H9 (cell line): ENCODE measurements around the gene HOXA9. TPM values are rescaled to one million over a fixed set of nuclear protein-coding genes. Genes with fewer than 3 reads are reported as not detected.

ENCODE experiments used
- DNase-seq: peaks from one replicate; pipeline ENCODE4 v3.0.0-alpha.2; 2017
- H2AFZ ChIP-seq: one replicate; pipeline ENCODE4 v1.6.1; 2013; ENCODE audit warnings: mild to moderate bottlenecking, low read length, control low read depth, moderate library complexity
- H2AK5ac ChIP-seq: 2 replicates; pipeline ENCODE4 v1.6.1; 2013; ENCODE audit warnings: low read length, control low read depth, mixed read lengths; ENCODE audit not compliant: insufficient read length
- H2BK120ac ChIP-seq: one replicate; pipeline ENCODE4 v1.6.1; 2013; ENCODE audit warnings: low read depth, mild to moderate bottlenecking, low read length, control low read depth, inconsistent platforms; ENCODE audit not compliant: poor library complexity, severe bottlenecking
- H2BK12ac ChIP-seq: 2 replicates; pipeline ENCODE4 v1.6.1; 2013; ENCODE audit warnings: low read length, control low read depth, mixed read lengths, low read depth; ENCODE audit not compliant: insufficient read length
- H2BK15ac ChIP-seq: 2 replicates; pipeline ENCODE4 v1.6.1; 2013; ENCODE audit warnings: low read depth, low read length, control low read depth
- H2BK20ac ChIP-seq: one replicate; pipeline ENCODE4 v1.6.1; 2013; ENCODE audit warnings: low read depth, mild to moderate bottlenecking, low read length, control low read depth, inconsistent platforms; ENCODE audit not compliant: poor library complexity, severe bottlenecking
- H2BK5ac ChIP-seq: 2 replicates; pipeline ENCODE4 v1.6.1; 2013; ENCODE audit warnings: low read length, control low read depth, mixed read lengths; ENCODE audit not compliant: insufficient read length
- H3K14ac ChIP-seq: 2 replicates; pipeline ENCODE4 v1.6.1; 2013; ENCODE audit warnings: low read length, control low read depth; ENCODE audit not compliant: insufficient read depth
- H3K18ac ChIP-seq: 2 replicates; pipeline ENCODE4 v1.6.1; 2013; ENCODE audit warnings: low read depth, mild to moderate bottlenecking, mixed read lengths, low read length, control low read depth; ENCODE audit not compliant: insufficient read length
- H3K23ac ChIP-seq: 2 replicates; pipeline ENCODE4 v1.6.1; 2013; ENCODE audit warnings: low read length, control low read depth, mixed read lengths, low read depth; ENCODE audit not compliant: insufficient read length
- H3K23me2 ChIP-seq: 2 replicates; pipeline ENCODE4 v1.6.1; 2013; ENCODE audit warnings: low read depth, mild to moderate bottlenecking, mixed read lengths, low read length, control low read depth; ENCODE audit not compliant: insufficient read length, poor library complexity, severe bottlenecking
- H3K27ac ChIP-seq: 2 replicates; pipeline ENCODE4 v1.5.1; 2013; ENCODE audit warnings: low read length, control low read depth, mixed read lengths, low read depth; ENCODE audit not compliant: insufficient read length
- H3K27me3 ChIP-seq: 2 replicates; pipeline ENCODE4 v1.6.1; 2013; ENCODE audit warnings: low read length, control low read depth, inconsistent platforms; ENCODE audit not compliant: insufficient read depth
- H3K4ac ChIP-seq: 2 replicates; pipeline ENCODE4 v1.6.1; 2013; ENCODE audit warnings: low read depth, mild to moderate bottlenecking, control low read depth, inconsistent platforms, low read length, moderate library complexity
- H3K4me1 ChIP-seq: 2 replicates; pipeline ENCODE4 v1.6.1; 2013; ENCODE audit warnings: low read length, control low read depth, inconsistent platforms; ENCODE audit not compliant: insufficient read depth
- H3K4me2 ChIP-seq: 2 replicates; pipeline ENCODE4 v1.6.1; 2013; ENCODE audit warnings: low read length, control low read depth, mixed read lengths; ENCODE audit not compliant: insufficient read length, insufficient read depth
- H3K56ac ChIP-seq: 2 replicates; pipeline ENCODE4 v1.6.1; 2013; ENCODE audit warnings: low read depth, mild to moderate bottlenecking, mixed read lengths, low read length, control low read depth; ENCODE audit not compliant: insufficient read length
- H3K79me1 ChIP-seq: 2 replicates; pipeline ENCODE4 v1.6.1; 2013; ENCODE audit warnings: low read depth, mild to moderate bottlenecking, moderate library complexity, low read length, control low read depth, inconsistent platforms; ENCODE audit not compliant: insufficient read depth, poor library complexity, severe bottlenecking
- H3K79me2 ChIP-seq: 2 replicates; pipeline ENCODE4 v1.6.1; 2013; ENCODE audit warnings: low read length, control low read depth, inconsistent platforms; ENCODE audit not compliant: insufficient read depth
- H3K9ac ChIP-seq: 2 replicates; pipeline ENCODE4 v1.6.1; 2013; ENCODE audit warnings: low read length, control low read depth, mixed read lengths; ENCODE audit not compliant: insufficient read length; ENCODE audit errors: extremely low read depth
- H3K9me3 ChIP-seq: one replicate; pipeline ENCODE4 v1.6.1; 2013; ENCODE audit warnings: low read depth, low read length, inconsistent platforms; ENCODE audit not compliant: control insufficient read depth
- H3T11ph ChIP-seq: one replicate; pipeline ENCODE4 v1.6.1; 2013; ENCODE audit warnings: mild to moderate bottlenecking, low read length, control low read depth, inconsistent platforms
- H4K20me1 ChIP-seq: one replicate; pipeline ENCODE4 v1.6.1; 2013; ENCODE audit not compliant: control insufficient read depth, insufficient read length, insufficient read depth
- H4K5ac ChIP-seq: 2 replicates; pipeline ENCODE4 v1.6.1; 2013; ENCODE audit warnings: low read depth, mild to moderate bottlenecking, mixed read lengths, low read length, control low read depth; ENCODE audit not compliant: insufficient read length
- H4K8ac ChIP-seq: replicated peaks from 2 replicates; pipeline ENCODE4 v1.6.1; 2013; ENCODE audit warnings: low read length, control low read depth, mixed read lengths, low read depth; ENCODE audit not compliant: insufficient read length
- H4K91ac ChIP-seq: 2 replicates; pipeline ENCODE4 v1.6.1; 2013; ENCODE audit warnings: low read depth, mild to moderate bottlenecking, moderate library complexity, mixed read lengths, low read length, control low read depth; ENCODE audit not compliant: insufficient read length
- H3K27ac Mint-ChIP-seq, 3 experiments: 2 replicates in 2 of 3; 3 replicates in 1 of 3; pipeline ENCODE4 v1.8.0; 2020 to 2021; ENCODE audit warnings: mixed read lengths in 3 of 3, mild to moderate bottlenecking in 1 of 3, moderate library complexity in 1 of 3
- H3K27me3 Mint-ChIP-seq: 2 replicates; pipeline ENCODE4 v1.8.0; 2021; ENCODE audit warnings: low read depth, mild to moderate bottlenecking, moderate library complexity, mixed read lengths
- H3K36me3 Mint-ChIP-seq, 3 experiments: 2 replicates in 2 of 3; 3 replicates in 1 of 3; pipeline ENCODE4 v1.8.0; 2020 to 2021; ENCODE audit warnings: low read depth in 3 of 3, mixed read lengths in 3 of 3; ENCODE audit not compliant: insufficient read depth in 1 of 3
- H3K4me1 Mint-ChIP-seq, 2 experiments: 2 replicates each; pipeline ENCODE4 v1.8.0; 2020; ENCODE audit warnings: mixed read lengths in 2 of 2
- H3K4me3 Mint-ChIP-seq, 2 experiments: 2 replicates in 1 of 2; 3 replicates in 1 of 2; pipeline ENCODE4 v1.8.0; 2020 to 2021; ENCODE audit warnings: mild to moderate bottlenecking in 2 of 2, mixed read lengths in 2 of 2, moderate library complexity in 1 of 2
- H3K9me3 Mint-ChIP-seq, 2 experiments: 2 replicates in 1 of 2; 3 replicates in 1 of 2; pipeline ENCODE4 v1.8.0; 2020; ENCODE audit warnings: mild to moderate bottlenecking in 2 of 2, mixed read lengths in 2 of 2, moderate library complexity in 1 of 2
- CTCF ChIP-seq: fragments of 200-600 bp; sonication (generic); conservative IDR thresholded peaks from 3 replicates; pipeline ENCODE4 v1.8.0; 2021; ENCODE audit warnings: antibody characterized with exemption, mild to moderate bottlenecking
- WGBS: extraction: QIAGEN DNeasy Blood & Tissue Kit; methylation state at CpG from one replicate; pipeline ENCODE4 v1.1.7; 2013; ENCODE audit warnings: missing lambda C conversion rate, low lambda C conversion rate, mixed read lengths; ENCODE audit not compliant: insufficient read length; ENCODE audit errors: extremely low coverage; 5-methylcytosine and 5-hydroxymethylcytosine counted together
- total RNA-seq: library from RNA; stranded (reverse); gene quantifications from 2 replicates; pipeline ENCODE4 v1.2.1, GENCODE V29; 2021

Gene HOXA9
- total RNA-seq, 1 experiment from 2014 or later: not detected

- Histone ChIP-seq H3K18ac (no peak overlapping the region), H2AK5ac (no peak overlapping the region), H4K20me1 (no peaks in the 10 kb centered on the region), H4K91ac (no peak overlapping the region), H3T11ph (no peak overlapping the region), H4K8ac (no peak overlapping the region), H2BK12ac (no peak overlapping the region), H3K27ac (no peak overlapping the region), H3K27me3 (peaks cover 98% of the 10 kb centered on the region), H3K23ac (no peak overlapping the region), H2BK20ac (no peak overlapping the region), H2BK5ac (no peak overlapping the region), H3K79me1 (no peaks in the 10 kb centered on the region), H3K23me2 (no peaks in the 10 kb centered on the region), H3K9ac (no peak overlapping the region), H2BK120ac (no peak overlapping the region), H3K4ac (no peak overlapping the region), H3K4me1 (no peaks in the 10 kb centered on the region), H3K9me3 (no peaks in the 10 kb centered on the region), H3K79me2 (no peaks in the 10 kb centered on the region), H3K4me2 (no peak overlapping the region), H2AFZ (no peak overlapping the region), H4K5ac (no peak overlapping the region), H3K56ac (no peak overlapping the region), H2BK15ac (no peak overlapping the region), H3K14ac (no peak overlapping the region)
- H3K9me3 Mint-ChIP-seq: peaks cover 5 to 21% of the 10 kb centered on the region in 2 experiments
- peaks cover 100% of the 10 kb centered on the region for H3K27me3 Mint-ChIP-seq
- no CpG with 5 or more reads among the region's 50 CpGs for WGBS
- H3K36me3 Mint-ChIP-seq: no peaks in the 10 kb centered on the region; a peak in 1 of 7 replicates
- TF ChIP-seq CTCF: no peak
- H3K4me1 Mint-ChIP-seq: peaks cover 0 to 15% of the 10 kb centered on the region in 2 experiments; a peak in 3 of 4 replicates
- H3K4me3 Mint-ChIP-seq: no peak overlapping the region
- no peak for DNase-seq
- no peak overlapping the region for H3K27ac Mint-ChIP-seq
These were observed 1.5 kb upstream of the HOXA9 start for GRCh38 chr7:27166531-27167505.
